Measurements from ENCODE around the gene MSI2. TPM values are rescaled to one million over a fixed set of nuclear protein-coding genes. Genes with fewer than 3 reads are reported as not detected.

The MSI2 gene
- total RNA-seq, 3 donors from 2014 or later = 13.4 to 89.1 (median 71.1) TPM

DNA sequence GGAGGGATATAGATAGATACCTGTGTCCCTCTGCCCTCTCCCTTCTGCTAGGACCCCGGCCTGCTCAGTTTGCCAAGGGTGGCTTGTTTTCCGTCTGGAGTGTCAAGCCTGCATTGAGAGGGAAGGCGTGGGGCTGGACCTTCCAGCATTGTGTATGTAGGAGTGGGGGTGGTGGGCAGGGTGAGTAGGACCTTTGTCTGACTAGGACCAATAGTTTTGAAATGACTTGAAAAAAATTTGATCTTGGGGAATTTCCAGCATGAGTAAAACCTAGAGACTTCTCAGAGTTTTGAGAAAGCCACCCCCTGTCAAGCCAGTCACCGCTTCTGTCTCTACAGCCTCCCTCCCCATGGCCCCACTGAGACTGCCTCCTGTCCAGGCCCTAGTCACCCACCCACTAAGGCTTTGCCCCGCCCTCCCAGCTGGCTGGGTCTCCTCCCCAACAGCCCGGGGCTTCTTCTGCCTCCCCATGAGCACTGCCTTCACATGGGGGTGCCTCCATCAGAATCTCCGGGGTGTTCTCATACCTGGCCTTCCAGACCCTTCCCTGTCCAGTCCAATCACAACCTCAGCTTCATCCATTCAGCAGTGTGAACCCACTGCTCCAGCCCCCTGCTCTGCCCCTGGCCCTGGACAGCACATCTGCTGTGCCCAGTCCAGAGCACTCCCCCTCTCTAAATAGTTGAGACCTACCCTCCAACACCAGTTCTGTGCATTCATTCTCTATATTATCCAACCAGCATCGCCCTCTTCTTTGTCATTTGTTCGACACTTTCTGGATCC is 207.0 kb downstream of the MSI2 start:
- no peak for DNase-seq (ENCODE audit: low spot score in 2 of 2)
- H3K9me3 ChIP-seq = no peaks in the 10 kb centered on the region
- intact Hi-C loops (cut with DNase I; ENCODE audit: low total_unique reads) = no loop called here
- no peaks in the 10 kb centered on the region for H3K36me3 ChIP-seq
- H3K4me1 ChIP-seq = no peaks in the 10 kb centered on the region
- no peaks in the 10 kb centered on the region for H3K27me3 ChIP-seq
- no peak overlapping the region for H3K27ac ChIP-seq
- TF ChIP-seq POLR2AphosphoS5 (IDR thresholded peaks at IDR 0.05) = no peak
- TF ChIP-seq POLR2A (IDR thresholded peaks at IDR 0.05) = no peak
- TF ChIP-seq, protein P1, sequence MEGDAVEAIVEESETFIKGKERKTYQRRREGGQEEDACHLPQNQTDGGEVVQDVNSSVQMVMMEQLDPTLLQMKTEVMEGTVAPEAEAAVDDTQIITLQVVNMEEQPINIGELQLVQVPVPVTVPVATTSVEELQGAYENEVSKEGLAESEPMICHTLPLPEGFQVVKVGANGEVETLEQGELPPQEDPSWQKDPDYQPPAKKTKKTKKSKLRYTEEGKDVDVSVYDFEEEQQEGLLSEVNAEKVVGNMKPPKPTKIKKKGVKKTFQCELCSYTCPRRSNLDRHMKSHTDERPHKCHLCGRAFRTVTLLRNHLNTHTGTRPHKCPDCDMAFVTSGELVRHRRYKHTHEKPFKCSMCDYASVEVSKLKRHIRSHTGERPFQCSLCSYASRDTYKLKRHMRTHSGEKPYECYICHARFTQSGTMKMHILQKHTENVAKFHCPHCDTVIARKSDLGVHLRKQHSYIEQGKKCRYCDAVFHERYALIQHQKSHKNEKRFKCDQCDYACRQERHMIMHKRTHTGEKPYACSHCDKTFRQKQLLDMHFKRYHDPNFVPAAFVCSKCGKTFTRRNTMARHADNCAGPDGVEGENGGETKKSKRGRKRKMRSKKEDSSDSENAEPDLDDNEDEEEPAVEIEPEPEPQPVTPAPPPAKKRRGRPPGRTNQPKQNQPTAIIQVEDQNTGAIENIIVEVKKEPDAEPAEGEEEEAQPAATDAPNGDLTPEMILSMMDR (IDR thresholded peaks at IDR 0.05) = no peak
- no peak overlapping the region for H3K4me3 ChIP-seq

DNA sequence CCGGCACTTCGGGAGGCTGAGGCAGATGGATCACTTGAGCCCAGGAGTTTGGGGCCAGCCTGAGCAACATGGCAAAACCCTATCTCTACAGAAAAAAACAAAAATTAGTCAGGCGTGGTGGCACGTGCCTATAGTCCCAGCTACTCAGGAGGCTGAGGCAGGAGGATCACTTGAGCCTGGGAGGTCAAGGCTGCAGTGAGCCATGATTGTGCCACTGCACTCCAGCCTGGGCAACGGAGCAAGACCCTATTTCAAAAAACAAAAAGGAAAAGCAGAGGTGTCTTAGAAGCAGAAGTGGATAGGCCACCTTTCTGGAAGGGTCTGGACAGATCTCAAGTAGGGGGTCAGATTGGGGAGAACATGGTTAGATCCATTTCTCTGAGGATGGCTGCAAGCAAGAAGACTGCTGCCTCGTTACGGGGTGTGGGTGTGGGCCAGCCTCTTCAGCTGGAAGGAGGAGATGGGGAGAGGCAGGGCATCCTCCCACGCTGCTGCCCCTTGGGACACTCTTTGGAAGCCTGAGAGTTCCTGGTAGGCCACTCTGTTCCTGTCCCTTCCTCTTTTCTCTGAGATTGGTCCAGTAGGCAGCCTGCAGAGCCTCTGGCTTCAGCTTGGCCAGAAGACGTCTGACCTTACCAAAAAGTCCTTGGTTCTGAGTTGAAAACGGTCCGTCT is 208.0 kb downstream of the MSI2 start:
- TF ChIP-seq, protein P1 (IDR thresholded peaks at IDR 0.05) = no peak
- no peak for TF ChIP-seq POLR2AphosphoS5 (IDR thresholded peaks at IDR 0.05)
- no peak for TF ChIP-seq POLR2A (IDR thresholded peaks at IDR 0.05)
- H3K27ac ChIP-seq = no peak overlapping the region
- no peaks in the 10 kb centered on the region for H3K9me3 ChIP-seq
- H3K27me3 ChIP-seq = no peaks in the 10 kb centered on the region
- H3K36me3 ChIP-seq = no peaks in the 10 kb centered on the region
- DNase-seq (ENCODE audit: low spot score in 2 of 2) = no peak
- intact Hi-C loops (cut with DNase I; ENCODE audit: low total_unique reads) = no loop called here
- H3K4me1 ChIP-seq = no peaks in the 10 kb centered on the region
- no peak overlapping the region for H3K4me3 ChIP-seq

DNA sequence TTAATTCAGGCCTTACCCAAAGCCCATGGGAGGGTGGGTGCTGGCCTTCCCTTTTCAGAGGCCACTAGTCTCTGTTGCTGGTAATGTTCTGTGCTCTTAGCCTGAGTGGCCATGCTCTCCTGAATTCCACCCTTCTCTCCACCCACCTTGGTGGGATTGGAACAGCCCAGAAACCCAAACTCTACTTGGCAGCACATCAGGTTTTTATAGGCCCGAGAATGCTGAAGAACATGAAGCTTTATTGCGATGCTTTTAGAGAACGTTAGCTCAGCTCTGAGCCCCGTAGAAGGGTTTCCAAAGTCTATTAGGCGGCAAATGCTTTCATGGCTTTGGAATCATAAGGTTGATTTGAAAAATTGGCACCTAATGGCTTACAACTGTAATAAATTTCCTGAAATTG is 209.3 kb downstream of the MSI2 start:
- intact Hi-C loops (cut with DNase I; ENCODE audit: low total_unique reads) = no loop called here
- Histone ChIP-seq H3K4me1 (no peaks in the 10 kb centered on the region), H3K4me3 (no peak overlapping the region), H3K27ac (no peak overlapping the region), H3K27me3 (no peaks in the 10 kb centered on the region), H3K9me3 (no peaks in the 10 kb centered on the region), H3K36me3 (no peaks in the 10 kb centered on the region)
- DNase-seq (ENCODE audit: low spot score in 2 of 2) = no peak
- TF ChIP-seq, protein P1 (IDR thresholded peaks at IDR 0.05) = no peak
- no peak for TF ChIP-seq POLR2A (IDR thresholded peaks at IDR 0.05)
- no peak for TF ChIP-seq POLR2AphosphoS5 (IDR thresholded peaks at IDR 0.05)

DNA sequence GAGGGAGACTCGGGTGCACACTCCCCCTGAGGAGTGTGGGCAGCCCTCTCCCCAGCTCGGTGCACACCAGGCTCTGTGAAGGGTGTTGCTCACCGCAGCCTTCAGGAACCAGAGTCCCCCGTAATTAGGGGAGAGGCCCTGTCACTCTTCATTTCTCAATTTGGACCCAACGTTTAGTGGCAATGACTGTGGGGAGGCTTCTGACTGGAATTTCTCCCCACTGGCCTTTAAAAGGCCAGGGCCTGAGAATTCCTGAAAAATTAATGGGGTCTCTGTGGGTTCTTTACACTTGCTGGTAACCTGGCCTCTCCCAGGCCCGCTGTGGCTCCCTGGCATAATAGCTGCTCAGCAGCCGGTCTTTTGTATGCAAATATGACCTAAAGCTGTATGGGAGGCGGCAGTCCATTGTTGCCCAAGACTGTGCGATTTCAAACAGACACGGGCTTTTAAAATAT is 209.7 kb downstream of the MSI2 start:
- H3K4me3 ChIP-seq = no peak overlapping the region
- intact Hi-C loops (cut with DNase I; ENCODE audit: low total_unique reads) = no loop called here

More for the DNA sequence above, 209.7 kb downstream of the MSI2 start:
- TF ChIP-seq POLR2A (IDR thresholded peaks at IDR 0.05) = no peak
- no peak for TF ChIP-seq POLR2AphosphoS5 (IDR thresholded peaks at IDR 0.05)
- TF ChIP-seq, protein P1 (IDR thresholded peaks at IDR 0.05) = no peak
- H3K27ac ChIP-seq = no peak overlapping the region
- H3K9me3 ChIP-seq = no peaks in the 10 kb centered on the region
- H3K4me1 ChIP-seq = no peaks in the 10 kb centered on the region
- H3K36me3 ChIP-seq = no peaks in the 10 kb centered on the region
- no peak for DNase-seq (ENCODE audit: low spot score in 2 of 2)
- no peaks in the 10 kb centered on the region for H3K27me3 ChIP-seq
